GM21447 (cell line): ENCODE results near the gene YWHAH.

Experiments used
- ATAC-seq: cut with Tn5 transposase; IDR thresholded peaks from one replicate; pipeline ENCODE4 v1.9.1; 2021; ENCODE audit not compliant: unreplicated experiment

YWHAH gene

DNA sequence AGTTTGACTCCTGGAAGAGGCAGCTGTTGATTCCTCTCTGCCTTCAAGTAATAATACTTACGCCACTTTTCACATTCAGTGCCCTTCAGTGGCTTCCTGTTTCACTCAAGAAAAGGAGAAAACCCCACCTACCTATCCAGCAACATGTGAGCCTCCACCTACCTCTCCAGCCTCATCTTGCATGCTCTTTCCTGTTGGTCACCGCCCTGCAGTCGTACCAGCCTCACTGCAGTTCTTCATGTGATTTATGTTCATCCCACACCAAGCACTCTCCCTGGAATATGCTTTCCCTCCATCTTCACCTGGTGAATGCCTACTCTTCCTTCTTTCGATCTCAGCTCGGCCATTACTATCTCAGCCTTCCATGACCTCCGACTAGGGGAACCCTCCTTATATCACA, 21.8 kb upstream of the YWHAH start:
- no peak for ATAC-seq

DNA sequence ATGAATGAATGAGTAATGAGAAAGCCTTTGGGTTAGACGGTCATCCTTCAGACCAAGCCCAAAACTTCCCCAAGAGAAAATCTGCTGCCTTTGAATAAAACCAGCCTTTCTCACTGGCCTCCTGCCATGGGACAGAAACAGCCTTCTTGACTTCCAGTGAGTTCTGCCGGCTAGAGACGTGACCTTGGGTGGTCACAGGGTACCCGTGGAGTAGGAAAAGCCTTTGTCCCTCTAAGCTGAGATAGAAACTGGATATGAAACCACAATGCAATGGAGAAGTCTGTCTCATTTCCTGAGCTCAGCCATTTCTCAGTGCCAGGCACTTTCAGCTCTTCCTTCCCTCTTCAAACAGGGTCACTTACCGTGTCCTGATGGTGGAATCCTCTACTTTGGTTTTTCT, 21.2 kb upstream of the YWHAH start:
- no peak for ATAC-seq

DNA sequence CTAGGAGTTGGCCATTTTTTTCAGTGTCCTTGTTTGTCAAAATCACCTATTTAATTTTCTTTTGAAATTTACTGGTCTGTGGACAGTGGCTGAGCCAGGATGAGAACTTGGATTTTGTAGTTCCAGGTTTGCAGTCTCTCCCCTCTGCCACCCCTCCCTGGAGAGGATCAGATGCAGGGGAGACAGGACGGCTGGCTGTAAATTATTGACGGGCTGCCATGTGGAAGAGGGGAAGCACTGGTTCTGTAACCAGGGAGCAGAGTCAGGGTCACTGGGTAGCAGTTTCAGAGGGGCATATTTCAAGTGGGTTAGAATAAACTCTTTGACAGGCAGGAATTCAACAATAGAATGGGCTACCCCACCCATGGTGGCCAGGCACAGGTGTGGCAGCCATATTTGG, 20.6 kb upstream of the YWHAH start:
- no peak for ATAC-seq

DNA sequence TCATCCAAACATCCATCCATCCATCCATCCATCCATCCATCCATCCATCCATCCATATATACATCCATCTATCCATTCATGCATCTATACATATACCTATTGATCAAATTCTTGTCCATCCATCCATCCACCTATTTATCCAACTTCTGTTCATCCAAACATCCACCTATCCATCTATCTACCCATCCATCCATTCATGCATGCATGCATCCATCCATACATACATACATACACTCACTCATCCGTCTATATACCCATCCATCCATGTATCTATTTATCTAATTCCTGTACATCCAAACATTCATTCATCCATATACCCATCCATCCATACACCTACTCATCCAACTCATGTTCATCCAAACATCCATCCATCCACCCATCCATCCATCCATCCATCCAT, 19.3 kb upstream of the YWHAH start:
- no peak for ATAC-seq

DNA sequence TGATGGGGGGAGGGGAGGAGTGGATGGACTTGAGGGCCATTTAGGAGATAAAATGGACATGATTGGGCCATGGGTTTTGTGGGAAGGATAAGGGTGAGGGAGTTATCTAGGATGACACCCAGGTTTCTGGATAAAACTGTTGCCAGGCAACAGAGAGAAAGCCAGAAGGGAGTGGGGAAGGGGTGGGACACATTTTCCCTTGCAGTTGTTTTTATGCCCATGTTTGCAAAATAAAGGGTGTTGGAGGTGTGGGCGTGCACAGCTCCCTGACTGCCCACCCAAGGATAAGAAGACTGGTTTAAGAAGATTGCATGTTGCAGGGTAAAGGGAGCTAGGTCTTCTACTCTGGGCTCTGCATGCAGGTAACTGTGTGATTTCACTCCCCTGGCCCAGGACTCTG, 18.3 kb upstream of the YWHAH start:
- no peak for ATAC-seq

DNA sequence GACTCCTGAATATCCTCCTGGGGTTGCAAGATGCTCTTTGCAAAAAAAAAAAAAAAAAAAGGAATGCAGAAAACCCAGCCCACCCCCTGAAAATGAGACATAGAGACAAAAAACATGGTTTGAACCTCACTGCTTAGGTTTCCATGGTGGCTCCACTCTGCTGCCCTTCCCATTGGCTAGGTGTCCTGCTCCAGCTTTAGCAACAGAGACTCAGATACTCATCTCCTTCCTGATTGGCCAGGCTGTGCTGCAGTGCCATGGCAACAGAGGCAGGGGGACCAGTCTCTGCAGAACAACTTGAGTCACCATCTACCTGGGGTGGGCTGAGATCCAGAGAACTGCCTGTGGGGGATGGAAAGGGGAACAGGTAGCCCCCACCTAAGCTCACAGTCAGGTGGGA, 17.4 kb upstream of the YWHAH start:
- no peak for ATAC-seq

DNA sequence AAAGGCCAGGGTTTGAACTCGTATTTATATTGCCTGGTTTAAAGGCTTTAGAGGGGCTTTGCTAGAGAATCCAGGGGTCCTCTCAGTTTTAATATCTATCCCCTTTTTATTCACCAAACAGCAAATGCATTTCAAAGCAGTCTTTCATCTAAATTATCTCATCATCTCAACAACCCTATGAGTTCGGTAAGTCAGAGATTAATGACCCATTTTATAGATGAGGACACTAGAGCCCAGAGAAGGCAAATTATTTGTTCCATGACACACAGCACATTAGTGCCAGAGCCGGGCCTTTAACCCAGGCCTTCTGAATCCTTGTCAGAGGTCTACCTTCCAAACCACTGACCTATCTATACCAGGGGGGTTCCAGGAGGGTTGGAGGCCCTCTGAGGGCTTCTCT, 16.8 kb upstream of the YWHAH start:
- ATAC-seq, result no peak

DNA sequence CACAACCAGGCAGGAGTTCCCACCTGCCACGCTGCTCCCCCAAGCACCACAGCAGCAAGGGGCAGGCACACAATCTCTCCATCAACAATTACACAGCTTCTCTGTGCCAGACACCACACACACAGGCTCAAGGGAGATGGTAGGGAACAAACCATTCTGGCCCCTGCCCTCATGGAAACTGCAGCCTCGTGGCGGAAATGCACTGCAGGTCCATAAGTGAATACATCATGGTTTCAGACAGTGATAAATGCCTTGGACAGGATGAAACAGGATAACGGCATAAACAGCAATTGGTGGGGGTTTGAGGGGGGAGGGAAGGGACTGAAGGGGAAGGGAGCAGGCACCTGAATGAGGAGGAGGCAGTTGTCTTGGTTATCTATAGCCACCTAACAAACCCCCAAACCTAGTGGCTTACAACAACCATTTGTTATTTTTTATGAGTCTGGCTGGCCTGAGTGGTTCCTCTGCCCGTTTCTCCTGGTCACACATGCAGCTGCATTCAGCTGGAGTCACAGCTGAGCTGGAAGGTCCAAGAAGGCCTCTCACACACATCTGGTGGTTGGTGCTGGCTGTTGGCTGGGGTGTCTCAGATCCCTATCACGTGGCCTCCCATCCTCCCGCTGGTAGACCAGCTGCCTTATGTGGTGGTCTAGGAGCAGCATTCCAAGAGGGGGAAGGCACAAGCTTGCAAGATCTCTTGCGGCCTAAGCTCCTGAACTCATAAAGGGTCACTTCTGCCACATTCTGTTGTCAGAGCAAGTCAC, 15.0 kb upstream of the YWHAH start:
- ATAC-seq, result no peak

DNA sequence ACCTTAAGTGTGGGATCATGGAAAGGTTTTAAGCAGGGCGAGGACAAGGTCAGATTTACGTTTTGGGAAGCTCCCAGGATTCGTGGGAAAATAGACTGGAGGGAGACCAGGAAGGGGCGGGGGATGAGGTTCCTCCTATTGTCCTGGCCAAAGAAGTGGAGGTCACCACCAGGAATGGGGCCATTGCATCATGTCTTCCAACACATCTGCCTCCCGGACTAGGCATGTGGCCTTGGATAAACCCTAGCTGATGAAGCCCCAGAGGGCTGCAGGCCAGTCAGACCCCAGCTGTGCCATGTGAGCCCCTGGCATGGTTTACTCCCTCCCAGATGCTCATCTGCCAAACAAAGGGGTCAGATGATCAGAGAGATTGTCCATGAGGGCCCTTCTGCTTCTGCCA, 11.5 kb upstream of the YWHAH start:
- no peak for ATAC-seq

DNA sequence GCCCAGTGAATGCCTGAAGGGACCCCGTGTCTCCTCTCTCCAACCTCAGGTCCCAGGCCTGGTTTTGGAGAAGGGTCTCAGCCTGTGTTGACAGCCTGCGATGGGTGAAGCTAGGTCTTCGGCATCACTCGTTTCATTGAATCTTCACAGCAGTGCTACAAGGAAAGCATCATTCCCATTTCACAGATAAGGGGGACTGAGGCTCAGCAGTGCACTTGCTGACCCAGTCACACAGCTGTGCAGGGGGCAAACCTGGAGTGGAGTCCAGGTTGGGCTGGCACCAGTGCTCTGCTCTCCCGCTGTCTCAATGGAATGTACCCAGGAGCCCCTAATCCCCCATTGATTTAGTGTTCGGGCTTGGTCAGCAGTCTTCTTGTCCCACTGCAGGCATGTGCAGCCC, 10.9 kb upstream of the YWHAH start:
- ATAC-seq, result no peak

DNA sequence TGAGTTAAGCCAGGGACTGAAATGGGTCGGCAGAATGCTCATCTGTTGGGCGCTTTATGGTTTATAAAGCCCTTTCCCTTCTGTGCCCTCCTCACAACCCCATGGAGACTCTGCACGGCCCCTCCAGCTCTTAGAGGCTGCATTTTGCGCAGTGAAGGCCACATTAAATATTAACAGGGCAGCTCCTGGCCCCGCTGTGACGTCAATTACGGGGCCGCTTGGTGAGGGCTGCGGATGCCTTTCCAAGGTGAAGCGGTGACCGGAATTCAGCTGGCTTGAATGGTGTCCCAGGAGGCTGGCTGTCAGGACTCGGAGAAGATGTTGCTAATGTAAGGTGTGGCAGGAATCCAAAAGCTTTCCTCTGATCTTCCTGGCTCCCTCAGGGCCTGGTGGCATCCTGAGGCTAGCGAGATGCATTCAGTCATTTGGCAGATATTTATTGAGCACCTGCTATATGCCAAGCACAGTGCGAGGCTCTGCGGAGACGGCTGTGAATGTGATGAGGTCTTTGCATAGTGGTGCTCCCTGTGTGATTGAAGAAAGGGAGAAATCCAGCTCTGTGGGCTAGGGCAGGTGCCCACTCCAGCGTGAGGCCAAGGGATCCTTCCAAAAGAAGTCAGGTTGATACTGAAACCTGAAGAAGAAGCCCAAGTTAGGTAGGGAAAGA, 10.4 kb upstream of the YWHAH start:
- no peak for ATAC-seq

DNA sequence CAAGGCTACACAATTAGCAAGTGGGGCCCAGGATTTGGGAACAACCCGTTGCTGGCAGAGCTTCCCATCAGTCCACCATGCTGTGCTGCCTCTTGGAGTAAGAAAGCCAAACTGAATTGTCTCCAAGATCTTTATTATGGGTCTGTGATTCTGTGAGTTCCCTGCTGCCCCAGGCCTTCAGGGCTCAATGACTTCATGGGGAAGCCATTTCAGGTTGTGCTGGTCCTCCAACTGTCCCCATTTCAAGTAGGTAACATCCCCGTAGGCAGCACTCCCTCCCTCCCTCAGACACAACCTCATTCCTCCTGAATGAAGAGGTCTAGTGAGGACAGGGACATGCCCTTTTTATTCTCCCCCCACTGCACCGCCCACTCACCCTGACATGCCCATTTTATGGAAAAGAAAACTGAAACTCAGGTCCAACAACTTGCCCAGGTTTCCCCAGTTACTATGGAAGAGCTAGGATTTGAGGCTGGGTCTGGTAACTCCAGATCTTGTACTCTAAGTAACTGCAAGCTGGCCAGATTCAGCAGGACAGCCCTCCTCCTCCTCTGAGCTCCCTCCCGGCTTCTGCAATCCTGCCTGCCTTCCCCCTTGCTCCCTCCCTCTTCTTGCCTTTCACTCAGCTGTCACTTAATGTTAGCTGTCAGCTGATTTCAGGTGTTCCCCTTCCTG, 8.2 kb upstream of the YWHAH start:
- no peak for ATAC-seq

DNA sequence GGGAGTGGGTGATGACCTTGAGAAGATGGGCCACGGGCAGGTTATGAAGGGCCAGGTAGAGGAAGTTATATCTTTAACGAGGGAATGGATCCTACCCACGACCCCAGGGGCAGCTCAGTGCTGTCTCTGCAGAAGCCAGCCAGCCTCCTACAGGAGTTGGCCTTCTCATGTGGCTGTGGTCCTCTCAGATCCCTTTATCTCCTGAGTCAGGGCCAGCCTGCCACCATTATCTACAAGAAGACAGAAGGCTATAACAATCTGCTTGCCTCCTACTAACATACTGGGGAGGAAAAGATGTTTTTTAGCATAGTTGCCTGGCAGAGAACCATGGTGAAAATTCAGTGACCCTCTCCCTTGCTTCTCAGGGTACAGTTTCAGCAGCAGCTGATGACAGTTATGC, 7.0 kb upstream of the YWHAH start:
- ATAC-seq, result no peak

DNA sequence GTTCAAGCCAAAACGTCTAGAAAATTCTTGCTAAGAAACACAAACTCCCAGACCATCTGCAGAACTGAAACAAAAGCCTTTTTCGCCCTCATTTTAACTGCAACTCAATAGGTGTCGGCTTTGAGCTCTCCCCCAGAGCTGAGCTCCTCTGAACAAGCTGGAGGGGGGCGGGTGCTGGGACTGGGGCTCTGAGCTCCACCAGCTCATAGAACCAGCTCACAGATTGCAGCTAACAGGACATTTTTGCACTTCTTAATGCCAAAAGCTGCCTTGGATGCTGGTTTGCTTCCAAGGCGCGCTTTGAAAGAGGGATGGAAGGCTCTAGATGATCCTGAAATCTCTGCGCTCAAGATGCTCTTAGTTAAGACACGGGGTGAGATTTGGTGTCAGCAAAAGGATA, 6.0 kb upstream of the YWHAH start:
- no peak for ATAC-seq

DNA sequence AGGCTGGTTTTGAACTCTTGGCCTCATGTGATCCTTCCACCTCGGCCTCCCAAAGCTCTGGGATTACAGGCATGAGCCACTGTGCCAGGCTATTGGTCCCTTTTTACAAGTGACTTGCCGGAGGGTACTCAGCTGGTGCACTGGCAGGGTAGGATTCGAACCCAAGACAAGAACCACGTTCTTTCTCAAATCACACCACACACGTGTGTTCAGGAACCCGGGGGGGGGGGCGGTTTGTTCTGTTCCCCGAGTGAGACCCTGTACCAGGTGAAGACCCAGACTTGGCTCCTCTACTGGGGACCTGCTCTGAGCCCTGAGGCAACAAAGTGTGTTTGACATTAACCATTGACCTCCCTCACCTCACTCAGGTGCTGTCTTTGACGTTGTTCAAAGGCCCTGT, 3.8 kb upstream of the YWHAH start:
- no peak for ATAC-seq

DNA sequence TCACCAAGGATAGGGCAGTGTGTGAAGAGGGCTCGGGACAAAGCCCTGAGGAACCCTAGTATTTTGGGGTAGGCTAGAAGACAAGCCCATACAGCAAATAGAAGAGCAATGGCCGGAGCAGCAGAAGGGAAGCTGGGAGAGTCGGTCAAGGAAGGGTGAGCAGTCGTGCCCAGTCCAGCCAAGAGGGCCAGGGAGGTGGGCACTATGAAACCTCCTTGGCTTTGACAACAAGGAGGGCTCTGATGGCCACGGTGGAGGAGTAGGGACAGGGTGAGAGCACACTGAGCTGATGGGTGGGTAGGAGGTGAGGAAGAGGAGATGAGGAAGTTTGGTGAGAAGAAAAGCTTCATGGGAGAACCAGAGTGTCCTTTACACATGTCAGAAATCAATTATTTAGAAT, 2.2 kb upstream of the YWHAH start:
- no peak for ATAC-seq

DNA sequence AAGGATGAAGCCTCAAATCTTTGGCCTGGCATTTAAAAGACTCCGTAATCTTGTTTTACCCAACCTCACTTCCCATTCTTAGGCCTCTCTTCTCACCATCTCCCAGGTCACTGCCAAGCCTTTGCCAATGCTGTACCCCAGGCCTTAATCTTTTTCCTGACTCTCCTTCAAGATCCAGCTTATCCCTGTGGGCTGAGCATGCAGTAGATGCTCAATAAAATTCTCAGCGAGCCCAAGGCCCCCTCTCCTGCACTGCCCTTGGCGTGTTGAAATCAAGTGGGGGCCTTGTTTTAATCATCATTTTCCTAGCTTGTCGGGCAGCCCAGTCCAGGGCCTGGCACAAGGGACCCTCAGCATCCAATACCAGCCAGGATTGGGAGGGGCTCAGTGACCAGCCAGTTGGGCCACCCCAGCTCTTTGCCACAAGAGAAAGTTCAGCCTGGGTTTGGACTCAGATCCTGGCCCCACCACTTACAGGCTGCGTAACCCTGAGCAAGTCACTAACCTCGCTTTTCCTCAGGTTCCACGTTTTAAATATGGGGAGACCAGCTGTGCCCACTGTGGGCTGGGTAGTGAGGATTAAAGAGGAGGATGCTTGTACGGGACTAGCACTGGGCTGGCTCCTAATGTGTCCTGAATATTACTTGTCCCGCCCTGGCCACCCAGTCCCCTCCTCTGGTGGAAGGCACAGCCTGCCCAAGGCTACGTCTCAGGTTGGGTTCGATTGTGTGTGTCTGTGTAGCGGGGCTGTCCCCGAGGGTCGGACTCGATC, 943 bp upstream of the YWHAH start:
- no peak for ATAC-seq

DNA sequence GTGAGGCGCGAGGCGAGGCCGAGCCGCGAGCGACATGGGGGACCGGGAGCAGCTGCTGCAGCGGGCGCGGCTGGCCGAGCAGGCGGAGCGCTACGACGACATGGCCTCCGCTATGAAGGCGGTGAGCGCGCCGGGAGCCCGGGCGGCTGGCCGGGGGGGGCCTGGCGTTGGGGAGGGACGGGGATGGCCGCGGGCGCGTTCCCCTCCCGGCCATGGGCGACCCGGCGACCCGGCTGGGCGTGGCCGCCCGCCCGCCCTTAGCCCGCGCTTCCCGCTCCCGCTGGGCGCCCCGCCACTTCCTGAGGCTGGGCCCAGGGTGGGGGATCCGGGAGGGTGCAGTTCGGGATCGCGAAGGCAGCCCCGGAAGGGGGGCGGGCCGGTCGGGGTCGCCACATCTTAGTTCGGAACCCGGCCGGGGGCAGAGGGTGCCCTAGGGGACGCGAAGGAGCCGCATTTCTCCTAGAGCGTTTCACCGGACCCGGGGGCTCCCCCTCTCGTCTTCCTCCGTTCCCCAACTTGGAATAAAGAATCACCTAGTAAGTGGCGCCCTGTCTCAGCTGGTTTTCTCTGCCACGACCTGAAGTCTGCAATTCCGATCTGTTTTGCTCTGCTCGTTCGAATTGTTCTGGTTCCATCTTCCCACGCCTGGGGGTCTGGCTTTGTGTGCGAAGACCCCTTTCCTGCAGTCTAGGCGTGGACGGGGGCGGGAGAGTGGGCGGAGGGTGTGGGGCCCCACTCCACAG, 536 bp downstream of the YWHAH start:
- ATAC-seq, result peak; percentile 23

DNA sequence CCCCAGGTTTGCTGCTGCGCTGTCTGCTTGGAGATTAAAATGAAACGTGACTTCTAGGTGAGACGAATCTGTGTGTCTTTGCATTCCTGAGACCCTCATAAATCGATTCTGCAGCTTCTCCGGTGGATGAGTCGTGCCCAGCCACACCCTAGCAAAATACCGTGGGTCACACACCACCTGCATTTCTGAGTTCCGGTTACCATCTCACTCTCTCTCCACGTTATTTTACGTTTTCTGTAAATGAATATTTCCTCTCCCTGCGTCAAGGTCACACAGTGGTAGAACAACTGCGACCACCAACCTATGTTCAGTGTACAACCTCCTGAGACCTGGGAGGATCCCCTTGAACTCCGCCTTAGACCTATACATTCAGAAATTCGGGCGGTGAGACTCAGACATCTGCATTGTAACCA, 1.1 kb downstream of the YWHAH start:
- no peak for ATAC-seq

DNA sequence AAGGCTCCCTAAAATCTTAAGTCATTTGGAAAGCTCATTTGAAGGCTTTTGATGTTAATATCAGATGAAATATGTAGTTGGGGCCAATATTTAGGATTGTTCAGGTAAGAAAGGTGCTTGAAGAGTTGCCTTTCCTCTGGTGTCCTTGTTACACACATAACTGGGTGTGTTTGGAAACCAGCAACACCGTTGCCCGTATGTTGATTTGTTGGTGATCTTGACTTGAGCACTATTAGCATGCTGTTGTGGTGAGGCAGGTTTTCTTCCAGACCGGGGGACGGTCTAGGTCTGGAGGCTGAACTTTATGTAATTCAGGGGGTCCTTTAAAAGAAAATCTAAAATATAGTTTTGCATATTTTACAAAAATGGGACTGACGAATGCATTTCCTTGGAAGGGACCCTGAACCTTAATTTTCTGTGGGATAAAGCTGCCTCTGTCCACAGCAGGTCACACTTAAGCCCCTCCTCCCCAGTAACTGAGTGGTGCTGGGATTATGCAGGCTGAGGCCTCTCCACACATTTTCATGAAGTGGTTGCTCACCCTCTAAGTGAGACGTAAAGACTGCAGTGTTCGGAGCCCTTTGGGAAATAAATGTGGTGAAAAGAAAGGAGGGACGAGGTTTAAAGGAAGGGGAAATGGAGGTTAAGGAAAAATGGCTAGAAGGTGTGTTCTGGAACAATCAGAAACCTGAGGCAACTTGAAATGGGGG, 1.8 kb downstream of the YWHAH start:
- ATAC-seq, result no peak
